Tibial nerve (tissue), 4 donors: ENCODE data around the gene PWWP2B.

Source experiments
- CTCF ChIP-seq, 5 experiments: fragments of 200-600 bp in 3 of 5; fragments of 450-650 bp in 2 of 5; sonication (generic) in 3 of 5; IDR thresholded peaks; one replicate each; pipeline ENCODE4 v1.5.1; 2016 to 2019; ENCODE audit warnings: antibody characterized with exemption in 5 of 5, mild to moderate bottlenecking in 3 of 5, moderate library complexity in 2 of 5
- EP300 ChIP-seq, 2 donors: sonication (generic); formaldehyde crosslinking; IDR thresholded peaks; one replicate each; pipeline ENCODE4 v1.6.1; 2017; ENCODE audit warnings: antibody characterized with exemption in 2 of 2, mild to moderate bottlenecking in 1 of 2
- POLR2A ChIP-seq, 2 donors: fragments of 450-650 bp; IDR thresholded peaks; one replicate each; pipeline ENCODE4 v1.6.1; 2017; ENCODE audit warnings: antibody characterized with exemption in 2 of 2, mild to moderate bottlenecking in 2 of 2, moderate library complexity in 2 of 2

GRCh38 chr10:132431537-132432175 lies 34.7 kb downstream of the PWWP2B start:
- TF ChIP-seq POLR2A (IDR thresholded peaks at IDR 0.05) = no peak
- TF ChIP-seq CTCF (IDR thresholded peaks at IDR 0.05) = no peak
- TF ChIP-seq EP300 (IDR thresholded peaks at IDR 0.05) = no peak
